Stimulated activated CD8-positive, alpha-beta memory T cell treated with anti-CD3 and anti-CD28 coated beads, Interleukin-2, amount 100 ng/mL, for 48 hours (primary cell): ENCODE measurements around the gene STAG1.
"Not testable (repeated sequence)": the region's sequence is repeated elsewhere in the genome, so short reads cannot be mapped to it uniquely, and the experiment has no call there.

Experiments used
- DNase-seq, 2 donors: peaks; one replicate each; pipeline ENCODE4 v3.0.0-alpha.2; 2020; ENCODE audit warnings: low read depth in 2 of 2

Gene STAG1

DNA sequence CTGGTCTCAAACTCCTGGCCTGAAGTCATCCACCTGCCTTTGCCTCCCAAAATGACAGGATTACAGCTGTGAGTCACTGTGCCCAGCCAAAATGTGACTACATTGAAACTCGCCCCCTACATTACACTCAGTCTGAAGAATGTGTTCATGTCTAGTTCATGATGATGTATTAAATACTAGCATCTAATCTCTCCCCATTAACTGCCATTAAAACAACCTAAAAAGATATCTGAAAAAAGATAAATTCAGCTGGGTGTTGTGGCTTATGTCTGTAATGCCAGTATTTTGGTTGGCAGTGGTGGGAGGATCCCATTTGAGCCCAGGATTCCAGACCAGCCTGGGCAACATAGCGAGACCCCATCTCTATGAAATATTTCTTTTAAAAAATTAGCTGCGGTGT, 342.6 kb downstream of the STAG1 start:
- DNase-seq, result no peak

DNA sequence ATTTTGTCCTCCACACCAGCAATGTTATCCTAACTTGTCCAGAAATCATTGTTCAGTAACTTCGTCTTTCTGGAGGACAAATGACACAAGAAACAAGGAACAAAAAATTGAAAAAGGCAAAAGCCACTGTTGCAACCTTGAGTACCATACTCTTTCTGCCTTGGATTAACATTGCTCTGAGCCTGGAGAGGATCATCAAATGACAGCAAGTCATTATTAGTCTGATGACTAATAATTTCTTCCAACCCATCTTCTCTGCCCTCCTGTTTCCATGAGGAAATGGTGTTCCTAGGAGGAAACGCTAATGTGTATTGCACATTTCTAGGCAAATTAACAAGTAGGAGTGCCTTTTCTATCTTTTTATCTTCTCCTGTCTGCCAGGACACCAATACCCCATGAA, 348.1 kb downstream of the STAG1 start:
- DNase-seq, result no peak

DNA sequence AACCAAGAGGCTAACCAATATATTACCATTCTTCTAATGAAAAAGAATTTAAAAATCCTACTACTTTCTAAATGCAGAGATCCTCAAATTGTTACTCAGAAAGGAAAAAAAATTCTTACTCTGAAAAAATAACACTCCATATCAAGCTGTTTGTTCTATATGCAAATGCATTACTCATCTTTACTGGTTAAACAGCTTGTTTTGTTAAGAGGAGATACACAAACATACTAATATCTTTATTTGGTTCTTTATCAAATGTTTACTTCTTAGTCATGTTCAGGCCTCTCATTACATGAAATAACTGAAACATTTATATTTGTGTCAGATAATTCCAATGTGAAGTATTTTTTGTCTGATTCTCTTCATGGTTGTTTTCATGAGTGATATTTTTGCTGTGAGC, 355.3 kb downstream of the STAG1 start:
- no peak for DNase-seq

DNA sequence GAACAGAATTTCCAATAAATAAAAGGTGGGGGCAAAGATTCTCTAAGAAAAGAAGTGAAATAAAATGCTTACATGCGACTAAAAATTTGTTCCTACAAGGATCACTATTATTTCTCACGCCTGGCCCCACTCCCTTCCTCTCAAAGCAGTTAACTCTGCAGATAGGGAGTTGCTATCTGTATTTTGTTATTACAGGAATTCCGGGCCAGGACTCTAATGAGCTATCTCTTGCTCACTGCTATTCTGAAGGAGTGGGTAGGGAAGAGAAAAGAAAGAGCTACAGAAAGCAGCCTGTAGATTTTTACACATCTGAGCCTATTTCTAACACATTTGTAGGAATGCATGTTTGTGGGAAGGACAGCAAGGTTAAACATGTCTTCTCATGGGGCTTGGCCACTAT, 361.6 kb downstream of the STAG1 start:
- no peak for DNase-seq

DNA sequence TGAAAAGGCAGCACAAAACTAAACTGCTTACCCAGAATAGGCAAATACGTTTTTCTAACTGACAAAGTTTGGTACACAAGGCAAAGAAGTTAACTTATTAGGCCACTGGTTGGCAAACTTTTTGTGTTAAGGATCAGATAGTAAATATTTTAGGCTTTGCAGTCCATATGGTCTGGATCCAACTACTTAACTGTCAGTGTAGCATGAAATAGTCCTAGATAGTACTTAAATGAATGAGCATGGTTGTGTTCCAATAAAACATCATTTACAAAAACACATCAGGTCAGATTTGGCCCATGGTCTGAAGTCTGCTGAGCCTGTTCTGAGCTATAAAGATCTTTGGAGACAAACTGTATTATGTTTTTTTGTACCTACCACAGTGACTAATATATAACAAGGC, 365.1 kb downstream of the STAG1 start:
- DNase-seq, result no peak

DNA sequence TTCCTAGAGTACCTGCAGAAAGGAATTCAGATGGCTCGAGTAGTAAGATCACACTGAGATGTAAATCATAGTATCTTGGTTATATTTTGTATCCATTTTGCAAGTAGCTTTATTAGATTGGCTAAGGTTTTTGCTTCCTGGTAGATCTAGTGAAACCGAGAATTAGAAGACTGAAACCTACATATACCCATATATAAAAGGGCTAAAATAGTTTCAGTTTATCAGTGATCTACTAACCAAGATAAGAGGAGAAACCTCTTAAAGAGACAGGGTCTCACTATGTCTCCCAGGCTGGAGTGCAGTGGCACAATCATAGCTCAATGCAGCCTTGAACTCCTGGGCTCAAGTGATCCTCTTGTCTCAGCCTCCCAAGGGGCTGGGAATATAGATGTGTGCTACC, 366.7 kb downstream of the STAG1 start:
- DNase-seq, result no peak

DNA sequence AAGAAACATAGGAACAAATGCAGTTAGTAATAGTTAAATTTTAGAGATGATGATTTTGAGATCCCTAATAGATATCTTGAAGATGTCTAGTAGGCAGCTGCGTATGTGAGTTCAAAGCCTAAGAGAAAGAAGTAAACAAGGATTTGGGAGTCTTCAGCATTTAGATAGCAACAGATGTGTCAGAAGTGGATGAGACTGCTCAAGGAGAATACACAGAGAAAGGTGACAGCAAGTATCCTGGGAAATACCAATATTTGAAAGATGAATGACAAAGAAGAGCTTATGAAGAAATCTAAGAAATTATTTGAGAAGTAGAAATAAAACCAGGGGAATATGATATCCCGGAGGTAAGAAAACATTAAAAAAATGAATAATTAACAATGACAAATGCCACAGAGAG, 371.1 kb downstream of the STAG1 start:
- no peak for DNase-seq

DNA sequence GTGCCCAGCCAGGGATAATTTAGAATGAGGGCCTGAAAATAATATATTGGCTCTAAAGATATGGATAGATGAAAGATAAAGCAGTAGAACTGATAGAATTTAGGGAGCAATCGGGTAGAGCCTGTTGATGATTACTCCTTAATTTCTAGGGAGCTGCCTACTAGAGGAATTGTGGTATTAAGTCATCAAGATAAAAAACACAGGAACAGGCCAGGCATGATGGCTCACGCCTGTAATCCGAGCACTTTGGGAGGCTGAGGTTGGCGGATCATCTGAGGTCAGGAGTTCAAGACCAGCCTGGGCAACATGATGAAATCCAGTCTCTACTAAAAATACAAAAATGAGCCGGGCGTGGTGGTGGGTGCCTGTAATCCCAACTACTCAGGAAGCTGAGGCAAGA, 371.6 kb downstream of the STAG1 start:
- DNase-seq, result no peak

DNA sequence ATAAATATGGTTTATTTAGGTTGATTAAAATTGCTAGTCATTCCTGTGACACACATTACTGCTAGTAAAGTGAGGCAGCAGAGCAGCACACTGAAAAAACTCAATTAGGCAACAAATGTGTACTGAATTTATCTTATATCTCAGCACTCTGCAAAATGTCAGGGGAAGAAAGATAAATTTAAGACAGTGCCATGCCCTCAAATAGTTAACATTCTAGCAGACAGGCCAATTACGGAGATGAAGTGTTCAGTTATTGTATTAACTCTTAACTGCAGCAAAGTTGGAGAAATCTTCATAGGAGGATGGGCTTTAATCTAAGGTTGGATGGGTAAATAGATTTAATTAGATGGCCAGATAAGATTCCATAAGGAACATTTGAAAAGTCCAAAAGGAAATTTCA, 374.2 kb downstream of the STAG1 start:
- no peak for DNase-seq

DNA sequence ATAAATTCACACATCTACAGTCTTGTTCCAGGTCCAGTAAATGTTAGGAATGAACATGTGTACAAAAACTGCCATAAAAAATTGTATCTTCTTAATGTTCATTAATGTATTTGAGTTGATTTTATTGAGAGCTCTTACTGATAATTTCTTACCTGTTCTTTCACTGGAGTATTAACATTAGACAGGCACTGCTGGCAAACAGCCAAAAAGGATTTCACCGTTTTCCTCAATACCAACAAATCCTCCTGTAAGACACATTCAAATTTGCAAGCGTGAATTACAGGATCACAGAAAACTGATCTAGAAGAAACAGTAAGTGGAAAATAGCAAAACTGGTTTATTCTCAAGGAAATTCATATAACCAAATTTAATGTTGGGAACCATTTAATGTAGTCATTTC, 374.7 kb downstream of the STAG1 start:
- no peak for DNase-seq

DNA sequence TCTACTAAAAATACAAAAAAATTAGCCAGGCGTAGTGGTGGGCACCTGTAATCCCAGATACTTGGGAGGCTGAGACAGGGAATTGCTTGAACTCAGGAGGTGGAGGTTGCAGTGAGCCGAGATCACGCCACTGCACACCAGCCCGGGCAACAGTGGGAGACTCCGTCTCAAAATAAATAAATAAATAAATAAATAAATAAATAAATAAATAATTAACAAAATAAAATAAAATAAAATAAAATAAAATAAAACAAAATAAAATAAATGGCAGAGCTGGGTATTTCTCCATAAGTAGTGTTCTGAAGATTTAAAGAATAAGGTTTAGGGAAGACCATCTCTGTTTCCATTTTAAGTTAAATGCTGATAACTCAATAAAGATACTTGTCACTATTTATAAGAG, 376.4 kb downstream of the STAG1 start:
- not testable (repeated sequence) for DNase-seq

DNA sequence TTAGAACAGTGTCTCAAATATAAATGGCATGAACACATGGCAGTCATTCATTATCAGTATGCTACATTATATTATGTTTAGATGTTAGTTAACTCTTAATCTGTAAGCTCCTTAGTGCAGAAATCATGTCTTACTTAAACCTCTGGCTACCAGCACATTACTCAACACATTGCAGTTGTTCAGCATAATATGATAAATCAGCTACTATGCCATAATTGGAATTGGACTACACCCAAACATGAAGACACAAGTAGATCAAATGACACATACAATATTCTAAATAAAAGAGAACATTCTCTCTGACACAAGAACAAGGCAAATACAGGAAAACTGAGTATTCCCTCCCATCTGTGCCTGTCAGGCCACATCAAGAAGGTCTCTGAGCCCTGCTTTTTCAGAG, 385.9 kb downstream of the STAG1 start:
- DNase-seq, result no peak

DNA sequence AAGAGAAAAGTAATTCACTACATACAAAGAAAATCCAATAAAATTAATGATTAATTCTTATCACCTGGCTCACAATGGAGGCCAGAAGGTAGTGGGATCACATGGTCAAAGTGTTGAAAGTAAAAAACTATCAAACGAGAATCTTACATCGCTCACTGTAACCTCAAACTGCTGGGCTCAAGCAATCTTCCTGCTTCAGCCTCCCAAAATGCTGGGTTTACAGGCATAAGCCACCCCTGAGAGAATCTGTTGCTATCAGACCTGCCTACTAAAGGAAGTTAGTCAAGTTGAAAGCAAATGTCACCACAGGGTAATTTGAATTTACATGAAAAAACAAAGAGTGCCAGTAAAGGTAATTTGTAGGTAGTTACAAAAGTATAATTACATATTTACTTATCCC, 398.7 kb downstream of the STAG1 start:
- DNase-seq, result no peak

DNA sequence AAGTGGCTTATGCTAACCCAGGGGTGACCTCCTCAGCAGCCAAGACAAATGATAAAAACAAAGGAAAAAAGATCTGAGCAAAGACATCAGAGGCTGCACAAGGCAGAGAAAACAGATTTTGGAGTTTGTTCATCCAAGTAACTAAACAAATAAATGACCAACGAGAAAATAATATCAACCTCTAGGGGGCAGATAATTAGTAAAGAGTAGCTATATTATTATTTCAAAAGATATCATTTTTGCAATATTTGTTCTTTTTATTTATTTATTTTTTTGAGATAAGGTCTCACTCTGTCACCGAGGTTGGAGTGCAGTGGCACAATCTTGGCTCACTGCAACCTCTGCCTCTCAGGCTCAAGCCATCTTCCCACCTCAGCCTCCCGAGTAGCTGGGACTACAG, 400.3 kb downstream of the STAG1 start:
- no peak for DNase-seq

DNA sequence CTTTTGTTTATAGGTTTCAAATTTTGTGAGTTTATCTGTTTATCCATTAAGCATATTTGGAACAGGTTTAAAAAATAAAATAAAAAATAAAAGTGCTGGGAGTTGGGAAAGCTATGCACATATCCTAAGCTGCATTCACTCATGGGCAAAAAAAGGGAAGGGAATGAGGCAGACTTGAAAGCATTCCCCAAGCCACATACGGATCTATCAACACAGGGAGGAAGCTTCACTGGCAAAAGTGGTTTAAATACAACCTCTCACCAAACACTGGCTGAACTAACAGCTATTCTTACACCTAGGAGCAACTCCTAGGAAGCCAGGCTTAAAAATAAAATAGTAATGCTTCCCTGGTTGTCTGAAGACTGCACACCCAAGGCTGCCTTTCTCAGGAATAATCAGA, 400.8 kb downstream of the STAG1 start:
- DNase-seq, result no peak

DNA sequence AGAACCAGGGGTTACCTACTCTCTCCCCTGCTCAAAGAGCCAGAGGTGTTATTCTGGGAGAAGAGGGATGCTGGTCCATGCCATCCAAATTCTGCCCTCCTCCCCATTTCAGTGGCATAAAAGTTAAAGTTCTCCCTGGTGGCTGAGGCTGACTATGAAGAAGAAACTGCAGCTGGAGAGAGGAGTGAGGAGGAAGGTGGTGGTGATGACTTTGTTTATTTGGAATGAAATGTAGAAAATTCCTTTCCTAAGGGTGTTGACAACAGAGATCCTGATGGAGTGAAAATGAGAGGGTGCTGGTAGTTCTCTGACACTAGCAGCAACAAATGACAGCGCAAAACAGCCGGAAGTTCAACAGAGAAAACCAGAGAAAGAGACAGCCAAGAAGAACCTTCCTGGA, 401.6 kb downstream of the STAG1 start:
- DNase-seq, result no peak

DNA sequence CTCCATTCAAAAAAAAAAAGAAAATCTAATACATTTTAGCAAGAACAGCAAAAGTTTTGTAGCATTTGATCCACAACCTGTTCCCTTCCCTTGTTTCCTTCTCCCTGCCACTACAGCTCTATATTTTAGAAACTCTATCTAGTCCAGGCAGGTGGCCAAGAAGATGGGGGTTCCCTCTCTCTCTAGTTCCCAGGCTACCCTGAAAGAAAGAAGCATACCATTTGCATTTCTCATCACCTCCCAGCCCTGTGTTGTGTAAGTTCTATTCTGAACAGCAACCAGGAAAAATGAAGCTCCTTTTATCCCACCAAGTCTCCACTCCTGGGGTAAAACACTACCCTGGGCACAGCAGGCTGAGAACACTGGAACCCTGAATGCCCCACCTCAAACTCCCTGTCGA, 402.0 kb downstream of the STAG1 start:
- DNase-seq, result no peak

DNA sequence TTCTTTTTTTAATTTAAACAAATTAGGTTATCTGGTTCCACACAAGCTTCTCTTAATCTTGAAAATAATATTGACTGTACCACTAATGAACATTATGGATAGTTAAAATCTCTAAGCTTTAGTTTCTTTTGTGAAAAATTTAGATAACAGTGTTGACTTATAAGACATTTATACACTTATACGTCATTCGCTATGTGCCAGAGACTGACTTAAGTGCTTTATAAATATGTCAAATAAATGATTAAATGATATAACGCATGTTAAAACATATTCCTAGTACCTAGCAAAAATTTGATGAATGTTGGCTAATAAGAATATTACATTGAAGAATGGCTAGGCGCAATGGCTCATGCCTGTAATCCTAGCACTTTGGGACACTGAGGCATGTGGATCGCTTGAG, 405.7 kb downstream of the STAG1 start:
- no peak for DNase-seq

DNA sequence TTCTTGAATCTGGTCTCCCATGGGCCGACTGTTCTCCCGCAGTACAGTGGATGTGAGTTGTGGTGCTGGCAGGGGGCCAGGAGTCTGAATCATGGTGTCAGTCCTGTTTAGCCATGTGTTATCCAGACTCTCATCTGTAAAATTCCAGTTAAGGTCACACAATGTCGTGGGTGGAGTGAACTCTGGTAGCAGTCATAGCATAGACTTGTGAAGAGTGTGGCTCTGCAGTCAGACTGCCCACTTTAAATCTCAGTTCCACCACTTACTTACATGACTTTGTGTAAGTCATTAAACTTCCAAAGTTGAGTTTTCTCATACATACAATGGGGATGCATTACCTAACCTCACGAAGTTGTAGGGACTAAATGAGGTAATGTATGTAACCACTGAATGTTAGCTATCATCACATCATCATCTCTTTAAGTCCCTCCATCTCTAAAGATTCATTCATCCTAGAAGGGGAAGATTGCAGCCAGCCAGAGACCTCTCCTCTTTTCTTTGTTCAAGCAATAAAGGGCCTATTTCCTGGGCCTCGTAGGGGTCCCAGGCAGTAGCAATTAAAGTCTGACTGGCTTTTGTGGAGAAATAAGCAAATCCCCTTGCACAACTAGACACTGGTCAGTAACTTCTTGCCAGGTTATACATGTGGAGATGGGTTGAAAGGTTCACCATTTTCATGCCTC, 408.2 kb downstream of the STAG1 start:
- DNase-seq, result no peak

DNA sequence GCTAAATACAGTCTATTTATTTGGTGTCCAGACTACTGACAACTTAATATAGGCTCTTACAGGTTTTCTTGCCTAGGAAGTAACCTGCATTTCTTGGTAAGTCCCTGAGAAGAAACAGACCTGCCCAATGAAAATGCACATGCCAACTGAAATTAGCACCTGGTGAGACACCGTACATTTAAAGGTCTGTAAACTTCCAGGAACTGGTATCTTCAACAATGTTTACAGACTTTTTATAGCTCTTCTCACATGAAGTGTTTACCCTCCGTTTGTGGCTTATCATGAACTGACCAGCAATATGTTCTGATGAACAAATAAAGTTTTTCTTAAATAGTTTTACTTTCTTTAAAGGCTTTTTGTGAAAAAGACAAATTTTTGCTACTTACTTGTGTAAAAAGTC, 408.7 kb downstream of the STAG1 start:
- DNase-seq, result no peak

DNA sequence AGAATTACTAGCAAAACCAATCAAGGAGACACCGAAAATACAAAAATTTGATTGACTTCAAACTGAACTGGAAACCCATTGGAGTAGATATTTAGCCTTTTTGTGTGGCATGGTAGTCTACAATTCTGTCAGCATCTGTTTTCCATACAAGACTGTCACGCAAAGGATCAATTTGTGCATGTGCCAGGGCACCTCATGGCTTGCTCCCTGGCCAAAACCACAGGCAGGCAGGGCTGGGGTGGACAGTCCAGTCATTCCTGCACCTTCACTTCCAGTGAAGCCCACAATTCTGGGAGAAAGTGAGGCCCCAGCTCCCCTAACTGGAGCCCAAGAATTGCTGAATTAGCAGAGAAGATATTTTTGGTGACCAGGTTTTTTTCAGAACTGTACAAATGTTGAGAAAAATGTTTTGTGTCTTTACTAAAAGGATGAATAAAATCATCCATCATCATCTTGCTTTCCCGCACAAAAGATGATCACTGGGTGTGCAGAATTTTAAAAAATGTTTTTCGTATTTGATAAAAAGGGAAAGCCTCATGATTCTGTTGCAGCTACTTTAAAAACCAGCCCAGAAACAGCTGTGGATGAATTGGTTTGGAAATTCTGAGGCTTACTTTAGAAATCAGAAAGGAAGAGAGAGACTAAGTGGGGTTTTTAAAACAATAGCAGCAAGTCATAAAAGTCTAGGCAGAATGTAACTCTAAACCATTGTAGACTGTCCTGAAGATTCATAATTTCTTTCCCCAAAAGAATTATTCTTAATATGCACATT, 415.7 kb downstream of the STAG1 start:
- DNase-seq, result no peak

DNA sequence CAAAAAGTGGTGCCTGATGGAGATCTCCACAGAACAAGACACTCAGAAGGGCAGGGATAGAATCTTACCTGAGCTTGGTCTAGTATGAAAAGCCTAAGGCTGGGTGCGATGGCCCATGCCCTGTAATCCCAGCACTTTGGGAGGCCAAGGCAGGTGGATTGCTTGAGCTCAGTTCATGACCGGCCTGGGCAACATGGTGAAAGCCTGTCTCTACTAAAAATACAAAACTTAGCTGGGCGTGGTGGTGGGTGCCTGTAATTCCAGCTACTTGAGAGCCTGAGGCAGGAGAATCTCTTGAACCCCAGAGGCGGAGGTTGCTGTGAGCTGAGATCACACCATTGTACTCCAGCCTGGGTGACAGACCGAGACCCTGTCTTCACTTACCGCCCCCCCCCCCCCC, 417.5 kb downstream of the STAG1 start:
- not testable (repeated sequence) for DNase-seq

DNA sequence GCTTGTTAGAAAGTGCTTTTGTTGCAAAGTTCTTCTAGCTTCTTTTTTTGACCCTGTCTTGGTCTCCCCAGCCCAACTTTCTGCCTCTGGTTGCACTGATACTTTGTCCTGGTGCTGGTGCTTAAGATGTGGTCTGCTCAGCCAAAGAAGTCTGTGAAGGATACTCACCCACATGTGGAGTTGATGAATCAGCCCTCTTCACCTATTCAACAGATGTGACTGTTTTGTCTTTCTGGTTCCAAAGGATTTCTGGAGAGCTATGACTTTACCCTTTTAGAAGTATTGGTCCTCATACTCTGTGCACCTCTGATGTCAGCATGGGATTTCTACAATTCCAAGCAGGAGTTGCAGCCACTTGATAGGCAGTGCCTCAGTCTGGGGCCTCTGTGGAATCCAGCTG, 418.0 kb downstream of the STAG1 start:
- DNase-seq, result no peak

DNA sequence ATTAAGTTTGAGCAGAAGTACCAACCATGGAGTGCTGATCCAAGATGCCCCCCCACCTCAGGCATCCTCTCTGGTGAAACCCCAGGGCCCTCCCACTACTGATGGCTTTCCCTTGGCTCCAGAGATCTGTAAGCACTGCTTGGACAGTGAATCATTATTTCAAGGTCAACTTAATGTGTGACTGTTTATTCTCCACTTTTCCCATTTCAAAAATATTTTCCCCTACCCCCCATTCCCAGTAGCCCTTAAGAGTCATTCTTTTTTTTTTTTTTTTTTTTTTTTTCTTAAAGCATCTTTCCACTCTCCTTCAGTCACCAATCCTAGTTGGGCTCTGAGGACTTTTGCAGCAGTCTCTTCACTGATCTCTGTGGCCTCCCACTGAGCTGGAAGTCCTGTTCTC, 419.4 kb downstream of the STAG1 start:
- DNase-seq, result no peak
